HEK293T (cell line): ENCODE measurements around the gene INPP4B.

Experiments used
- CTCF ChIA-PET: fragments of 350-600 bp; formaldehyde crosslinking; extraction: SDS; loops from one replicate; lab custom pipeline; 2021; ENCODE audit warnings: antibody characterized with exemption, inconsistent platforms; lab: Yijun Ruan, JAX
- POLR2A ChIA-PET: fragments of 350-600 bp; formaldehyde crosslinking; extraction: SDS; loops from one replicate; lab custom pipeline; 2020; ENCODE audit warnings: antibody characterized with exemption, inconsistent platforms; lab: Yijun Ruan, JAX
- DNase-seq: peaks from one replicate; pipeline ENCODE4 v3.0.0; 2012; ENCODE audit warnings: mixed read lengths; ENCODE audit errors: extremely low spot score
- ARNT ChIP-seq: fragments of 450-650 bp; IDR thresholded peaks from 2 replicates; pipeline ENCODE4 v1.6.1; 2017; ENCODE audit warnings: mild to moderate bottlenecking
- BHLHE40 ChIP-seq: fragments of 450-650 bp; IDR thresholded peaks from 2 replicates; pipeline ENCODE4 v1.6.1; 2016; ENCODE audit warnings: mild to moderate bottlenecking, moderate library complexity, borderline replicate concordance
- CTBP1 ChIP-seq: fragments of 450-650 bp; IDR thresholded peaks from 2 replicates; pipeline ENCODE4 v1.6.1; 2016; ENCODE audit warnings: borderline replicate concordance
- ELF4 ChIP-seq: fragments of 450-650 bp; IDR thresholded peaks from 2 replicates; pipeline ENCODE4 v1.6.1; 2017; ENCODE audit warnings: antibody characterized with exemption
- FOXA1 ChIP-seq: fragments of 450-650 bp; IDR thresholded peaks from 2 replicates; pipeline ENCODE4 v1.6.1; 2016; ENCODE audit warnings: mild to moderate bottlenecking
- FOXK2 ChIP-seq: fragments of 450-650 bp; IDR thresholded peaks from 2 replicates; pipeline ENCODE4 v1.6.1; 2016; ENCODE audit warnings: mild to moderate bottlenecking
- FOXM1 ChIP-seq: fragments of 450-650 bp; IDR thresholded peaks from 2 replicates; pipeline ENCODE4 v1.6.1; 2017; ENCODE audit warnings: mild to moderate bottlenecking, borderline replicate concordance
- HDGF ChIP-seq: fragments of 450-650 bp; IDR thresholded peaks from 2 replicates; pipeline ENCODE4 v1.6.1; 2017; ENCODE audit warnings: antibody characterized with exemption, borderline replicate concordance
- L3MBTL2 ChIP-seq: fragments of 450-650 bp; conservative IDR thresholded peaks from 2 replicates; pipeline ENCODE4 v1.6.1; 2016; ENCODE audit warnings: mild to moderate bottlenecking
- LEF1 ChIP-seq: fragments of 450-650 bp; IDR thresholded peaks from 2 replicates; pipeline ENCODE4 v1.6.1; 2017; ENCODE audit warnings: mild to moderate bottlenecking, borderline replicate concordance
- NFRKB ChIP-seq: fragments of 450-650 bp; IDR thresholded peaks from 2 replicates; pipeline ENCODE4 v1.6.1; 2016; ENCODE audit warnings: mild to moderate bottlenecking, moderate library complexity
- PKNOX1 ChIP-seq: fragments of 450-650 bp; IDR thresholded peaks from 2 replicates; pipeline ENCODE4 v1.6.1; 2016
- SP1 ChIP-seq: fragments of 450-650 bp; IDR thresholded peaks from 2 replicates; pipeline ENCODE4 v1.6.1; 2017
- SUZ12 ChIP-seq: fragments of 450-650 bp; IDR thresholded peaks from 2 replicates; pipeline ENCODE4 v1.6.1; 2016; ENCODE audit warnings: mild to moderate bottlenecking
- TARDBP ChIP-seq: fragments of 450-650 bp; IDR thresholded peaks from 2 replicates; pipeline ENCODE4 v1.6.1; 2016
- ZNF384 ChIP-seq: fragments of 450-650 bp; IDR thresholded peaks from 2 replicates; pipeline ENCODE4 v1.6.1; 2016

INPP4B gene

GRCh38 chr4:142826503-142827241 lies 19.4 kb downstream of the INPP4B start:
- POLR2A ChIA-PET = interaction anchor here (0.6 kb wide), 1 partner anchor 1754 kb away, joined by 3 read pairs; no protein-coding TSS in a partner anchor
- CTCF ChIA-PET = no interaction called here
- no peak for DNase-seq
- TF ChIP-seq FOXM1 = no peak
- TF ChIP-seq TARDBP = no peak
- no peak for TF ChIP-seq NFRKB
- TF ChIP-seq CTBP1 = no peak
- no peak for TF ChIP-seq ELF4
- no peak for TF ChIP-seq BHLHE40
- TF ChIP-seq ZNF384 = no peak
- TF ChIP-seq HDGF = no peak
- no peak for TF ChIP-seq PKNOX1
- no peak for TF ChIP-seq FOXA1
- no peak for TF ChIP-seq SUZ12

GRCh38 chr4:142824368-142824767 lies 21.7 kb downstream of the INPP4B start:
- ChIA-PET POLR2A (no interaction called here), CTCF (no interaction called here)
- no peak for DNase-seq
- no peak for TF ChIP-seq FOXA1
- TF ChIP-seq FOXK2 = no peak
- no peak for TF ChIP-seq ARNT
- TF ChIP-seq HDGF = no peak
- no peak for TF ChIP-seq SUZ12
- TF ChIP-seq BHLHE40 = no peak
- TF ChIP-seq FOXM1 = no peak
- no peak for TF ChIP-seq CTBP1
- TF ChIP-seq ELF4 = no peak
- no peak for TF ChIP-seq TARDBP
- no peak for TF ChIP-seq SP1
- TF ChIP-seq ZNF384 = no peak
- no peak for TF ChIP-seq NFRKB
- TF ChIP-seq PKNOX1 = no peak
- no peak for TF ChIP-seq LEF1
- no peak for TF ChIP-seq L3MBTL2

DNA sequence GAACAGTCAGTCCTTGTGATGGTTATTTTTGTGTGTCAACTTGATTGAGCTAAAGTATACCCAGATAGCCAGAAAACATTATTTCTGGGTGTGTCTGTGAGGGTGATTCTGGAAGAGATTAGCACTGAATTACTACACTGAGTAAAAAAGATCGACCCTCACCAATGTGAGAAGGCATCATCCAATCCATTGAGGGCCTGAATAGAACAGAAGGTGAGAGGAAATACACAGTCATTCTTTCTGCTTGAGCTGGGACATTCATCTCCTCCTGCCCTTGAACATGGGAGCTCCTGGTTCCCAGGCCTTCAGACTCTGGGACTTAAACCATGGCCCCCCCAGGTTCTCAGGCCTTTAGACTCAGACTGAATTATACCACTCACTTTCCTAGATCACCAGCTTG lies 22.3 kb downstream of the INPP4B start:
- no peak for DNase-seq
- ChIA-PET CTCF (interaction anchor here (0.6 kb wide), 1 partner anchor 540 kb away, joined by 3 read pairs; no protein-coding TSS in a partner anchor), POLR2A (no interaction called here)
- TF ChIP-seq FOXK2 (no peak), HDGF (no peak), SP1 (no peak), SUZ12 (no peak), TARDBP (no peak), ELF4 (no peak)

- DNase-seq = no peak
- POLR2A ChIA-PET = no interaction called here
- CTCF ChIA-PET = no interaction called here
- TF ChIP-seq NFRKB (no peak), BHLHE40 (no peak), SUZ12 (no peak), FOXA1 (no peak), L3MBTL2 (no peak), SP1 (no peak), ZNF384 (no peak), ELF4 (no peak), HDGF (no peak), FOXK2 (no peak), FOXM1 (no peak), LEF1 (no peak), CTBP1 (no peak), ARNT (no peak), PKNOX1 (no peak), TARDBP (no peak)
These were observed 27.6 kb downstream of the INPP4B start for GRCh38 chr4:142818476-142818875.

DNA sequence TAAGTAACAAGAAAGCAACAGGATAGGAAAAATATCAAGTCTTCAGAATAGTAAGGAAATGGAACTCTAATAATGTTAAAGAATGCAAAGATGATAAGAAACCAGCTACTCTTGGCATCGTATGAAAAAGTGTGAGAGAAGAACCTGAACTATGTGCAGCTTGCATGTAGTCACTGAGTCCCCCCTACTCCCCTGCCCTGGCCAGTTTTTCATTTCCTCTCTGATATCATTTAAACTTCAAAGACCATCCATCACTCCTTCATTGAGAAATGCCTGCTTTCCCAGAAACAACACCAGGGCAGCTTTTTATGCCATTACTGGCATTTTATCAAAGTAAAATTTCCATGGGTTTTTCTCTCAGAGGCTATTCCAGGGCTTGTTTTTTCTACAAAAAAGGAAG lies 28.1 kb downstream of the INPP4B start:
- ChIA-PET POLR2A (no interaction called here), CTCF (no interaction called here)
- no peak for DNase-seq
- TF ChIP-seq FOXM1 (no peak), HDGF (no peak), PKNOX1 (no peak), L3MBTL2 (no peak), FOXK2 (no peak), SUZ12 (no peak), CTBP1 (no peak), FOXA1 (no peak), TARDBP (no peak), LEF1 (no peak), NFRKB (no peak), ZNF384 (no peak), ELF4 (no peak), ARNT (no peak), SP1 (no peak), BHLHE40 (no peak)

DNA sequence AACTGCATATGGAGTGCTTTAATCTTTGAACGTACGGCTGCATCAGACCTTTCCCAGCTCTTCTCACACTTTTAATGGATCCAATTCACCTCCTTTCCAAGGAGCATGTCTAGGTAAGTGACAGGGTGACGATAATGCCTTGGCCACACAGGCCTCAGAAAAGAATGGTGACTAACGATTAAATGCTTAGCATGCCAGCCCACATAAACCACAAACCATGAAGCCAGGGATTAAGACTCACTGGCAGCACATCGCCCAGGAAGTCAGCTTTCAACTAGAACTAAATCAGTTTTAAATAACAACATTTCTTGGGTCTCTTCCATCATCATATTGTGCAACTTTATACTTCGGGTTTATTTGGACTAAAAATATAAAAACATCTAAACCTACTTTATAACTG lies 28.7 kb downstream of the INPP4B start:
- DNase-seq = no peak
- TF ChIP-seq L3MBTL2 (no peak), HDGF (no peak), FOXK2 (no peak), PKNOX1 (no peak), LEF1 (no peak), BHLHE40 (no peak), FOXA1 (no peak), SP1 (no peak), SUZ12 (no peak), TARDBP (no peak), NFRKB (no peak), ARNT (no peak), ELF4 (no peak), CTBP1 (no peak), ZNF384 (no peak), FOXM1 (no peak)
- ChIA-PET POLR2A (no interaction called here), CTCF (no interaction called here)
